NCI-H345 treated with DMSO at 0.1 percent for 48 hours (cell line): ENCODE results near the gene NAB2.
"Not testable (repeated sequence)": the region's sequence is repeated elsewhere in the genome, so short reads cannot be mapped to it uniquely, and the experiment has no call there.

Experiments used
- DNase-seq: peaks from one replicate; lab custom pipeline; 2025; ENCODE audit not compliant: unreplicated experiment; lab: John Stamatoyannopoulos, UW

The NAB2 gene

GRCh38 chr12:57109207-57110103 is 20.5 kb downstream of the NAB2 start:
- no peak for DNase-seq

GRCh38 chr12:57110104-57111030 is 21.5 kb downstream of the NAB2 start:
- no peak for DNase-seq

GRCh38 chr12:57111031-57111734 is 22.3 kb downstream of the NAB2 start, which contains the start of gene STAT6:
Gene STAT6 (minus strand): TSS chr12:57111362. CDS start chr12:57108278, 3,084 bp downstream.
- DNase-seq: no peak

GRCh38 chr12:57112492-57113294 is 23.8 kb downstream of the NAB2 start:
- DNase-seq: no peak

- no peak for DNase-seq
These were observed 27.8 kb downstream of the NAB2 start for GRCh38 chr12:57116580-57117281.

GRCh38 chr12:57118711-57119271 is 29.9 kb downstream of the NAB2 start:
- no peak for DNase-seq

GRCh38 chr12:57119294-57120085 is 30.6 kb downstream of the NAB2 start:
- no peak for DNase-seq

GRCh38 chr12:57120718-57121117 is 31.8 kb downstream of the NAB2 start:
- not testable (repeated sequence) for DNase-seq

GRCh38 chr12:57123813-57124212 is 34.9 kb downstream of the NAB2 start:
- no peak for DNase-seq

GRCh38 chr12:57124261-57124877 is 35.5 kb downstream of the NAB2 start:
- peak; percentile 73 for DNase-seq

GRCh38 chr12:57126061-57126460 is 37.1 kb downstream of the NAB2 start:
- DNase-seq: no peak

GRCh38 chr12:57126561-57126960 is 37.6 kb downstream of the NAB2 start:
- DNase-seq: no peak

GRCh38 chr12:57127101-57127725 is 38.3 kb downstream of the NAB2 start:
- peak; percentile 35 for DNase-seq

- peak; percentile 69 for DNase-seq
These were observed 39.0 kb downstream of the NAB2 start, which contains the start of gene LRP1 for GRCh38 chr12:57127726-57128518. Gene LRP1 (plus strand): TSS chr12:57128483. CDS start chr12:57128965, 482 bp downstream.

- DNase-seq: no peak
These were observed 39.8 kb downstream of the NAB2 start for GRCh38 chr12:57128519-57129247.

GRCh38 chr12:57129321-57129842 is 40.5 kb downstream of the NAB2 start:
- no peak for DNase-seq
